Mucosa of rectum (tissue), 2 donors: Measurements from ENCODE around the gene IKZF3.

Source experiments
- H3K27ac ChIP-seq, 2 donors: one replicate each; pipeline ENCODE4 v1.7.0; 2013; ENCODE audit warnings: inconsistent platforms in 2 of 2, low read depth in 2 of 2, low read length in 2 of 2
- H3K27me3 ChIP-seq, 2 donors: one replicate each; pipeline ENCODE4 v1.7.0; 2013; ENCODE audit warnings: low read length in 2 of 2; ENCODE audit not compliant: control insufficient read depth in 2 of 2, insufficient read depth in 2 of 2
- H3K36me3 ChIP-seq, 2 donors: one replicate each; pipeline ENCODE4 v1.7.0; 2013; ENCODE audit warnings: low read length in 2 of 2; ENCODE audit not compliant: control insufficient read depth in 2 of 2, insufficient read depth in 2 of 2
- H3K4me1 ChIP-seq, 2 donors: one replicate each; pipeline ENCODE4 v1.7.0; 2013; ENCODE audit warnings: low read length in 2 of 2, mild to moderate bottlenecking in 1 of 2; ENCODE audit not compliant: control insufficient read depth in 2 of 2, insufficient read depth in 2 of 2
- H3K4me3 ChIP-seq, 2 donors: one replicate each; pipeline ENCODE4 v1.7.0; 2013; ENCODE audit warnings: low read length in 2 of 2
- H3K9ac ChIP-seq, 2 donors: one replicate each; pipeline ENCODE4 v1.7.0; 2013; ENCODE audit warnings: low read length in 2 of 2, low read depth in 1 of 2, mild to moderate bottlenecking in 1 of 2
- H3K9me3 ChIP-seq, 2 donors: one replicate each; pipeline ENCODE4 v1.7.0; 2013; ENCODE audit warnings: low read length in 2 of 2; ENCODE audit not compliant: control insufficient read depth in 2 of 2
- donor health status: healthy.
- donor health status: Normal muscosa, but diverticular disease.

The IKZF3 gene

GRCh38 chr17:39838057-39838456 lies 26.1 kb downstream of the IKZF3 start:
- Histone ChIP-seq H3K9ac (no peak overlapping the region), H3K27me3 (peaks cover 0 to 3% of the 10 kb centered on the region in 2 donors), H3K27ac (no peak overlapping the region), H3K4me1 (no peaks in the 10 kb centered on the region), H3K36me3 (peaks cover 0 to 3% of the 10 kb centered on the region in 2 donors), H3K9me3 (no peaks in the 10 kb centered on the region), H3K4me3 (no peak overlapping the region)

- Histone ChIP-seq H3K4me3 (no peak overlapping the region), H3K27ac (no peak overlapping the region), H3K9me3 (no peaks in the 10 kb centered on the region), H3K27me3 (no peaks in the 10 kb centered on the region), H3K36me3 (peaks cover 0 to 3% of the 10 kb centered on the region in 2 donors), H3K9ac (no peak overlapping the region), H3K4me1 (no peaks in the 10 kb centered on the region)
Observed at GRCh38 chr17:39836117-39836516, 28.0 kb downstream of the IKZF3 start.

GRCh38 chr17:39835038-39835786 lies 28.9 kb downstream of the IKZF3 start:
- Histone ChIP-seq H3K4me3 (no peak overlapping the region), H3K4me1 (no peaks in the 10 kb centered on the region), H3K36me3 (peaks cover 0 to 3% of the 10 kb centered on the region in 2 donors), H3K27ac (no peak overlapping the region), H3K9me3 (no peaks in the 10 kb centered on the region), H3K27me3 (no peaks in the 10 kb centered on the region), H3K9ac (no peak overlapping the region)

- no peaks in the 10 kb centered on the region for H3K4me1 ChIP-seq
- no peaks in the 10 kb centered on the region for H3K27me3 ChIP-seq
- H3K9me3 ChIP-seq = no peaks in the 10 kb centered on the region
- no peak overlapping the region for H3K27ac ChIP-seq
- H3K9ac ChIP-seq = no peak overlapping the region
- H3K36me3 ChIP-seq = peaks cover 0 to 3% of the 10 kb centered on the region in 2 donors
- H3K4me3 ChIP-seq = no peak overlapping the region
Observed at GRCh38 chr17:39834017-39834416, 30.1 kb downstream of the IKZF3 start.

GRCh38 chr17:39831588-39831987 lies 32.5 kb downstream of the IKZF3 start:
- H3K4me3 ChIP-seq = no peak overlapping the region

GRCh38 chr17:39828443-39828842 lies 35.7 kb downstream of the IKZF3 start:
- H3K27ac ChIP-seq = no peak overlapping the region
- H3K27me3 ChIP-seq = no peaks in the 10 kb centered on the region
- no peak overlapping the region for H3K4me3 ChIP-seq
- H3K36me3 ChIP-seq = peaks cover 0 to 15% of the 10 kb centered on the region in 2 donors
- H3K4me1 ChIP-seq = no peaks in the 10 kb centered on the region
- H3K9me3 ChIP-seq = peaks cover 0 to 6% of the 10 kb centered on the region in 2 donors
- H3K9ac ChIP-seq = no peak overlapping the region

More at GRCh38 chr17:39831588-39831987, 32.5 kb downstream of the IKZF3 start:
- no peak overlapping the region for H3K27ac ChIP-seq
- H3K9me3 ChIP-seq = no peaks in the 10 kb centered on the region
- H3K4me1 ChIP-seq = no peaks in the 10 kb centered on the region
- peaks cover 0 to 6% of the 10 kb centered on the region in 2 donors for H3K36me3 ChIP-seq
- H3K27me3 ChIP-seq = no peaks in the 10 kb centered on the region
- no peak overlapping the region for H3K9ac ChIP-seq

- H3K9ac ChIP-seq = no peak overlapping the region
- no peaks in the 10 kb centered on the region for H3K4me1 ChIP-seq
- peaks cover 0 to 6% of the 10 kb centered on the region in 2 donors for H3K9me3 ChIP-seq
- H3K36me3 ChIP-seq = peaks cover 0 to 16% of the 10 kb centered on the region in 2 donors
- no peaks in the 10 kb centered on the region for H3K27me3 ChIP-seq
- no peak overlapping the region for H3K27ac ChIP-seq
- H3K4me3 ChIP-seq = no peak overlapping the region
Observed at GRCh38 chr17:39826334-39826733, 37.8 kb downstream of the IKZF3 start.

- Histone ChIP-seq H3K36me3 (peaks cover 0 to 16% of the 10 kb centered on the region in 2 donors), H3K9ac (no peak overlapping the region), H3K27ac (no peak overlapping the region), H3K27me3 (no peaks in the 10 kb centered on the region), H3K4me1 (no peaks in the 10 kb centered on the region), H3K9me3 (peaks cover 0 to 6% of the 10 kb centered on the region in 2 donors), H3K4me3 (no peak overlapping the region)
Observed at GRCh38 chr17:39823407-39824054, 40.6 kb downstream of the IKZF3 start.

- peaks cover 0 to 6% of the 10 kb centered on the region in 2 donors for H3K9me3 ChIP-seq
- H3K27me3 ChIP-seq = no peaks in the 10 kb centered on the region
- H3K4me1 ChIP-seq = no peaks in the 10 kb centered on the region
- peaks cover 0 to 12% of the 10 kb centered on the region in 2 donors for H3K36me3 ChIP-seq
- H3K9ac ChIP-seq = no peak overlapping the region
- no peak overlapping the region for H3K4me3 ChIP-seq
- no peak overlapping the region for H3K27ac ChIP-seq
Observed at GRCh38 chr17:39822051-39822451, 42.1 kb downstream of the IKZF3 start.

- Histone ChIP-seq H3K27ac (no peak overlapping the region), H3K36me3 (peaks cover 0 to 12% of the 10 kb centered on the region in 2 donors), H3K27me3 (no peaks in the 10 kb centered on the region), H3K9me3 (peaks cover 0 to 6% of the 10 kb centered on the region in 2 donors), H3K4me1 (no peaks in the 10 kb centered on the region), H3K4me3 (no peak overlapping the region), H3K9ac (no peak overlapping the region)
Observed at GRCh38 chr17:39820987-39821386, 43.1 kb downstream of the IKZF3 start.
